GM23338 (cell line): ENCODE data around the gene EPHA6.

ENCODE experiments used
- JUNB ChIP-seq: IDR thresholded peaks from one replicate; pipeline ENCODE4 v1.6.1; 2016; ENCODE audit warnings: antibody characterized with exemption; ENCODE audit not compliant: unreplicated experiment
- POLR2AphosphoS5 ChIP-seq: IDR thresholded peaks from 2 replicates; pipeline ENCODE4 v1.6.1; 2016; ENCODE audit warnings: antibody characterized with exemption, low read depth
- TF ChIP-seq, protein P1 (sequence below), 2 experiments: fragments of 200-600 bp in 1 of 2; sonication (generic) in 1 of 2; conservative IDR thresholded peaks; 2 replicates each; pipeline versions ENCODE4 v1.5.1 to v1.6.1; 2016 to 2017; ENCODE audit warnings: antibody characterized with exemption in 2 of 2, low read depth in 2 of 2, mild to moderate bottlenecking in 2 of 2, moderate library complexity in 1 of 2

DNA sequence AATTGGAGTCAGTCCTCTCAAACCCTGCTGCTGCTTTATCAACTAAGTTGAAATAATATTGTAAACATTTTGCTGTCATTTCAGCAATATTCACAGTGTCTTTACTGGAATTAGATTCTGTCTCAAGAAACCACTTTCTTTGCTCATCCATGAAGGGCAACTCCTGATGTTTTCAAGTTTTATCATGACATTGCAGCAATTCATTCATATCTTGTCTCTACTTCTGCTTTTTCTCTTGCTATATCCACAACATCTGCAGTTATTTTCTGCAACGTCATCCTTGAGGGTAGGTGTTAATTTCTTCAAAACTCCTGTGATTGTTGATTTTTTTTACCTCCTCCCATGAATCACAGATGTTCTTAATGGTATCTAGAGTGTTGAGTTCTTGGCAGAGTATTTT, 181.6 kb downstream of the EPHA6 start:
- TF ChIP-seq, protein P1, sequence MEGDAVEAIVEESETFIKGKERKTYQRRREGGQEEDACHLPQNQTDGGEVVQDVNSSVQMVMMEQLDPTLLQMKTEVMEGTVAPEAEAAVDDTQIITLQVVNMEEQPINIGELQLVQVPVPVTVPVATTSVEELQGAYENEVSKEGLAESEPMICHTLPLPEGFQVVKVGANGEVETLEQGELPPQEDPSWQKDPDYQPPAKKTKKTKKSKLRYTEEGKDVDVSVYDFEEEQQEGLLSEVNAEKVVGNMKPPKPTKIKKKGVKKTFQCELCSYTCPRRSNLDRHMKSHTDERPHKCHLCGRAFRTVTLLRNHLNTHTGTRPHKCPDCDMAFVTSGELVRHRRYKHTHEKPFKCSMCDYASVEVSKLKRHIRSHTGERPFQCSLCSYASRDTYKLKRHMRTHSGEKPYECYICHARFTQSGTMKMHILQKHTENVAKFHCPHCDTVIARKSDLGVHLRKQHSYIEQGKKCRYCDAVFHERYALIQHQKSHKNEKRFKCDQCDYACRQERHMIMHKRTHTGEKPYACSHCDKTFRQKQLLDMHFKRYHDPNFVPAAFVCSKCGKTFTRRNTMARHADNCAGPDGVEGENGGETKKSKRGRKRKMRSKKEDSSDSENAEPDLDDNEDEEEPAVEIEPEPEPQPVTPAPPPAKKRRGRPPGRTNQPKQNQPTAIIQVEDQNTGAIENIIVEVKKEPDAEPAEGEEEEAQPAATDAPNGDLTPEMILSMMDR (conservative IDR thresholded peaks at IDR 0.05; ENCODE audit: low read depth in 2 of 2), result no peak
- TF ChIP-seq JUNB, result no peak
- TF ChIP-seq POLR2AphosphoS5, result no peak
